GM19239 (cell line): ENCODE results near the gene NFE2L1.

Experiments used
- DNase-seq: peaks from one replicate; pipeline ENCODE4 v3.0.0; 2011; ENCODE audit warnings: low spot score; ENCODE audit not compliant: insufficient read length
- FAIRE-seq: peaks from 2 replicates; lab custom pipeline; 2011; peaks lifted over from hg19 to GRCh38; lab: Jason Lieb, UNC

Gene NFE2L1

DNA sequence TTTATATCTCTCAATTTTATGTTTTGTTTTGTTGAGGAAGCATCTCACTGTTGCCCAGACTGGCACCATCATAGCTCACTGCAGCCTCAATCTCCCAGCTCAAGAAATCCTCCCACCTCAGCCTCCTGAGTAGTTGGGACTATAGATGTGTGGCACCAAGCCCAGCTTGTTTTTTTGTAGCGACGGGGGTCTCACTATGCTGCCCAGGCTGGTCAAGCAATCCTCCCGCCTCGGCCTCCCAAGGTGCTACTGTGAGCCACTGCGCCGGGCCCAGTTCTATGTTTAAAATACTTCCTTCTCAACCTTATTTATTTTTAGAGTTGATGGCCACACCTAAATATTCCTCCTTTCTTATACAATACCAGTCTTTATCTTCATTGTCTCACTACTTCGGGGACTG lies 1.9 kb upstream of the NFE2L1 start:
- DNase-seq (no peak), FAIRE-seq (no peak)

DNA sequence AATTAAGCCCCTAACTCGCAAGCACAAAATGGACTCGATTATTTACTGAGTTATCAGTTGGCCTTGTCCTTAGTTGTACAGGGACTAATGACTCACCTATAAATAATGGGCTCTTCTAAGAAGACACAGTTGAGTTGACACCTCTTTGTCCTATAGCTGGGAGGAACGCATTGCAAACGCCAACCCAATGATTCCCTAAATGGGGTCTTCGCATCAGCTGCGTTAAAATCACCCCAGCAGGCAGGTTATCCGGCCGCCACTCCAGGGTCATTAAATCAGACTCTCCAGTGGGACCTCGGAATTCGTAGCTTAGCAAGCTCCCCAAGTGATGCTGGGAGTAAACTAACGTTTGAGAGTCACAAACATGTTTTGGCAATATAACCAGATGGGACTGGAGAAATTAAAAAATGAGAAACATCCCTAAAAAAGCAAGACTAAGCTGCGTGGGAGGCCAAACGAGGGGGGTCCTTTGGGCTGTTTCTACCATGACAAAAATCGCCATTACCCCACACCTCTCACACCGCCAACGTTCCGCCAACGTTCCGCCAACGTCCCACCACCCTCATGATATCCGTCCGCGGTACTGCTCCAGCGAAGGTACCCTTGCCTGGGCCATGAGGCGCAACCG lies 932 bp upstream of the NFE2L1 start:
- DNase-seq (no peak), FAIRE-seq (no peak)

DNA sequence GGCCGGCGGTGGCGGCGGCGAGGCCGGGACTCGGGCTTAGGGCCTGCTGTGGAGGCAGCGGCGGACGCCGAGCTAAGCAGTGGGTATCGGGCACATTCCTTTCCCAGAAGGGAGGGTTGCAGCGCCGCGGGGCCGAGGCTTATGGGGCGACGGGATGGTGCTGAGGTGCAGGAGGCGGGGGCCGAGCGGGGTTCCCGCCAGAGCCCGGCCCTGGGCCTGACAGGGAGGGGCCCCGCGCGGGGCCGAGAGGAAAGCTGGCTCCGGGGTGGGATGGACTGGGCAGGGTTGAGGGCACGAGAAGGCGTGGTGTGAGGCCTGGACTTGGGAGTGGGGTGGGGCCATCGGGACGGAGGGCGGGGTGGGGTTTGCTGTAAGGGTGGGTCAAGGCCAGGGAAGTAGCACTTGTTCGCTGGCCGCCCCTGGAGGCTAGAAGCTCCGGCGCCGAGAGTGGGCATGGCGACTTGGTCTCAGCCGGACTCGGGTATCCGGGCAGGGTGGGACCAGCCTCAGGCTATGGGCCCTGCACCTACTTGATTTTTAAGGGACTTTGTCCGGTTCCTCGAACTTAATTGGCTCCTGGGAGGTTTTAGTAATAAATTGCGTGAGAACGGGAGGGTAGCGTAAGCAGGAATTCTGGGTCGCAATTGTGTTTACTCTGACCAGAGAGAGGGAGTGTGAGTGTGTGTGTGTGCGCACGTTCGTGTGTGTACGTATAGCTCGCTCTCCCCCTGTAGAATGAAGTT lies 396 bp downstream of the NFE2L1 start:
- FAIRE-seq (peak; percentile 4), DNase-seq (no peak)

DNA sequence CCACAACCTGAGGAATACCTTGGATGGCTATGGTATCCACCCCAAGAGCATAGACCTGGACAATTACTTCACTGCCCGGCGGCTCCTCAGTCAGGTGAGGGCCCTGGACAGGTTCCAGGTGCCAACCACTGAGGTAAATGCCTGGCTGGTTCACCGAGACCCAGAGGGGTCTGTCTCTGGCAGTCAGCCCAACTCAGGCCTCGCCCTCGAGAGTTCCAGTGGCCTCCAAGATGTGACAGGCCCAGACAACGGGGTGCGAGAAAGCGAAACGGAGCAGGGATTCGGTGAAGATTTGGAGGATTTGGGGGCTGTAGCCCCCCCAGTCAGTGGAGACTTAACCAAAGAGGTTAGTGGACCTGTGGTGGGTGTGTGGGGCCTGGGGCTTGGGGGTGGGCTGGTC lies 3.1 kb downstream of the NFE2L1 start:
- no peak for DNase-seq
- no peak for FAIRE-seq

DNA sequence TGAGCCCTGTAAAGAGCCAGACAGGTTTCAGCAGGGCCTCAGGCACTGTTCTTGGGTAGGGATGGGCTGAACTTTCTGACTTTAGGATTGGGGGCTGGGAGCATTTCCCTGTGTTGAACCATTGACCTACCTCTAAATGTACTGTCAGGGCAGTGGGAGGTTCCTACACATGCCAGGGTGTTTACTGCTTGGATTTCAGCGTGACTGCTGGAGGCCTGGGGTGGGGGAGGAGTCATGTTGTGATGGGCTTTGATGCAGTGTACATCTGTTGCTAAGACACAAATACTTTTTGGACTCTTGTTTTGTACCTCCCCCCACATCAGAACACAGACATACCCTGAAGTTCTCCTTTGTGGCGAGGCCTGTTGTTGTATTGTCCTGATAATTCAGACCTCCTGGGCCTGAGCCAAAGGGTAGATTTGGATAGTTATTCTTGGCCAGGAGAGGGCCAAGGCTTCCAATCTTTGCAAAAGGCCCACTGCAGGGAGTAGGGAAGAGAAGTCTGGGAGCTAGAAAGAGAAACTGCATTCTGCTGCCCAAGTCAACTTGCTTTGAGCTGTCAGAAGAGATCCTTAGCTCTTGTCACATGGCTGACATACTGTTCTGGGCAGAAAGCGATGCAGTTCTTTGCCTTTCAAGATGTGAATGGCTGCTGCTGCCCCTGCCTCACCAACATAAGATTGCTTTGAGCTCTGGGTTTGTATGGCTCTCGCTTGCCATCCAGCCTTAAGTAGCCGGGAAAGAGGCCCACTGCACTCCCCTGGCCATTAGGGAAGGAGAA lies 3.7 kb downstream of the NFE2L1 start:
- DNase-seq: no peak
- FAIRE-seq: no peak

DNA sequence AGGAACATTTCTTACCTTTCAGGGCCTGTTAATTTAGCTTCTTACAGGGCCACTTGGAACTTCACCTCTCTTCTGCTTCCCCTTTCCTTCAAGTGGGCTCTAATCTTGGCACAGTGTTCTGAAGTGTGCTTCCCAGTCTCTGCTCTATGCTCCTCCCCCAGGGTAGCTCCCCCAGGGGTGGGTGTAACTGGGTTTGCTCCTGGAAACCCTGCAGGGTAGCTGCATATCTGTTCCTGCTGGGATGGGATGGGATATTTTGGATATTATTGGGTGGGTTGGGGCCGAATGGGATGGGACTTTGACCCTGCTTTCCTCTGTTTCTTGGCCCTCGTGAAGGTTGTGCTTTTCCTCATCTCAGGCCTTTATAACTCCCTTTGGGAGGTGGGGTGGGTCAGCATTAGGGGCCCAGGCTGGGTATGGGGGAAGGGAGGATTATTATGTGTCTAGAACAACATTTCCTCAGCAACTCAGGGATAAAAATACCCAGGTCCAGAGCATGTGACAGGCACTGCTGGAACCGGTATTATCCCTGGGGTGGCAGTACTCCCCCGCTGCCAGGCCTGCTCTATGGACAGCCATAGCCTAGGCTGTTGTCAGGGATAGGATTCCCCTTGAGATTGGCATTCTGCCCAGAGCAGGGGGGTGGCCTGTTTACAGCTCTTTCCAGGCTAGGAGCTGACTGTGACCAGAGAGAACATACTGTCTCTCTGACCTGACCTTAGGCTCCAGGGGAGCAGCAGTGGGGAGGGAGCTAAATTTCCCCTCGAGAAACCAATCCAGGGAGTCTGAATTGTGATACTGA lies 5.0 kb downstream of the NFE2L1 start:
- DNase-seq: no peak
- no peak for FAIRE-seq

DNA sequence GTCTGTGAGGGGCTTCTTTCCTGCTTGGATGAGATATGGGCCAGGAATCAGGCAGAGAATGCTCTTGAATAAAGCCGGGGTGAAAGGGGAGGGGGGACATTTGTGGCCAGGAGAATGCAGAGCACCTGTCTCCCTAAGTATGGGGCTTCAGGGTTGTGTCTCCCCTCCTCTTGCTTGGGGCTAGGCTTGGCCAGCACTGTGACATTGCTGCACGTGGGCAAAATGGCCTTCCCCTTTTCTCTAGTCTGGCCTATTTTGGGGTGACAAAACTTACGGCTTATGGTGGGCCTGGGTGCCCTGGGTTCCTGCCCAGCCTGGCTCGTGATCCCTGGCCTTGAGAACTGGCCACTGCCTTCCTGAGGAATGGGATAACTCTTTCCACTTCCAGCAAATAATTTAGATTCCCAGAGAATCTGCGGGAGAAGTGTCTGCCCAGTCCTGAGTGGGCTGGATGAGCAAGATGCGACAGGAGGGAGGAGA lies 5.6 kb downstream of the NFE2L1 start:
- FAIRE-seq (no peak), DNase-seq (no peak)

DNA sequence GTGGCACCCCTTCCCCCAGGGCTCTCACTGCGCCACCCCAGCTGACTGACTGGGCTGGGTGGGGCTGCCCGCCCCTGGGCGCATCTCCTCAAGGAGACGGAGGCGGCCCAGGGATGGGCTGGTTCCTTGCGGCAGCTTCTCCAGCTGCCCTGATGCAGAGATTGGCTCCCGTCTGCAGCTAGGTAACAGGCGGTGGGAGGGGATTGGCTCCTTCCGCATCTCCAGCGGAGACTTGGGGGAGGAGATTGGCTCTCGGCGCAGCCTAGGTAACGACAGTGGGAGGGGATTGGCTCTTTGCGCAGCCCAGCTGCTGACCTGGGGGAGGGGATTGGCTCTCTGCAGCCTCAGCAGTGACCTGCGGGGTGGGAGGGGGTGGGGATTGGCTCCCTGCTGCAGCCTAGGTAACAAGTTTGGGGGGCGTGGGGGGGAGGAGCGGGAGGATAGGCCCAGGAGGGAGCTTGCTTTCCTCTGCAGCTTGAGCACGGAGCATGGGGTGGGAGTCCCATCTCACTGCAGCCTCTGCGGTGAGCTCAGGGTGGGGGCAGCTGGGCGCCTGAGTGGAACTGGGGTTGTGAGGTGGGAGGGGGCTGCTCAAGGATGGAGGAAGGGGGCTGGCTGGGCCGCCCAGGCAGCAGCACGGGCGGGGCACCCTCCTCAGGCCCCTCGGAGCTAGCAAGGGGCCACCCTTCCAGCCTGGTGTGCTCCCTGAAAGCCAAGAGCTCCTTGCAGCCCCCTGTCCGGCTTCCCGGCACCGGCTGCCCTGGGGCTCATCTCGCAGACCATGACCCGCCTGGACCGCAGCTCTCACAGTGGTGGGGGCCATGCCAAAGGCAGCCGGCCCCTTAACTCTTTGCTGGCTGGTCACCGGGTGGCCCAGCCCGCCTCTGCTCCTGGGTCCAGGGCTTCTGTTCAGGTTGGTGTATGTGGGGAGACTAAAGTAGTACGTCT lies 6.4 kb downstream of the NFE2L1 start:
- no peak for DNase-seq
- no peak for FAIRE-seq

DNA sequence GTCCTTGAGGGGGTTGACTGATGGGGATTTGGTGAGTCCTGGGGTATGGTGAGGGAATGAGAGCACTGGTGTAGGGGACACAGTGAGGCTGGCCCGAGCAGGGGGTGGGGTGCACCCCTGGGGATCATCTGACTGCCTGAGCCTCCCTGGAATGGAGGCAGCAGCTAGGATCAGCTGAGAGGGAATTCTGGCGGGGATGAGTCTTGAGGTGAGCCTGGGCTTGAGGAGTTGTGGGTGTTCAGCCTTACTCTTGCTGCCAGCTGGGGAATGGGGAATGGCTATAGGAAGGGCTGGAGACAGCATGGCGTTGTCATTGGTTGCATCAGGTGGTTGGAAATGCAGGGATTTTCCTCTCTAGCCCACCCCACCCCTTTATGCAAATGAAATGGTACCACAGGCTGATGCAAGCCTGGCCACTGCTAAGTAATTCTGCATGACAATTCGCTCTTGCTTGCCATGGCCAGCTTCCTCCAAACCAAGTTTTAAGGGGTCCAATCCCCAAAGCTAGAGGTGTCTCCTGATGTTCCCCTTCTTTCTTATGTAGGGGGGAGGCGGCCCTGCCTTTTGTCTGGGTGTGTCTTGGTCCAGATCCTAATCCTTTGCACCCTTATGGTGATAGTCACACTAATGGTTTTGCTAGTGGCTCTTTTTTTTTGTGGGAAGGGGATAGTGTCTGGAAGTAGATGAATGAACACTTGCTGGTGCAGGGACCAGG lies 7.5 kb downstream of the NFE2L1 start:
- FAIRE-seq: peak; percentile 92
- no peak for DNase-seq

DNA sequence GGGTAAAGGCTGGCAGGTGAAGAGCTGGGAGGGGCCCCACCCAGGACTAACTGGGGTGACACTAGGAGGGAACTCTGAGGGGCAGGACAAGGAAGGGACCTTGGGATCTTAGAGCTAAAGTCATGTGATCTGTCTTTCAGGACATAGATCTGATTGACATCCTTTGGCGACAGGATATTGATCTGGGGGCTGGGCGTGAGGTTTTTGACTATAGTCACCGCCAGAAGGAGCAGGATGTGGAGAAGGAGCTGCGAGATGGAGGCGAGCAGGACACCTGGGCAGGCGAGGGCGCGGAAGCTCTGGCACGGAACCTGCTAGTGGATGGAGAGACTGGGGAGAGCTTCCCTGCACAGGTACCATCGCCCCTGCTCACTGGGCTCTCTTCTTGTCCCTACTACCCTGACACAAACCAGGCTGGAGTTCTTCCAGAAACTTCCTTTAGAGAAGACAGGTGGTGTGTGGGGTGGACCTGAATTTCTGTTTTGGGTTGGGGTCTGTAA lies 8.1 kb downstream of the NFE2L1 start:
- DNase-seq (no peak), FAIRE-seq (peak; percentile 45)

DNA sequence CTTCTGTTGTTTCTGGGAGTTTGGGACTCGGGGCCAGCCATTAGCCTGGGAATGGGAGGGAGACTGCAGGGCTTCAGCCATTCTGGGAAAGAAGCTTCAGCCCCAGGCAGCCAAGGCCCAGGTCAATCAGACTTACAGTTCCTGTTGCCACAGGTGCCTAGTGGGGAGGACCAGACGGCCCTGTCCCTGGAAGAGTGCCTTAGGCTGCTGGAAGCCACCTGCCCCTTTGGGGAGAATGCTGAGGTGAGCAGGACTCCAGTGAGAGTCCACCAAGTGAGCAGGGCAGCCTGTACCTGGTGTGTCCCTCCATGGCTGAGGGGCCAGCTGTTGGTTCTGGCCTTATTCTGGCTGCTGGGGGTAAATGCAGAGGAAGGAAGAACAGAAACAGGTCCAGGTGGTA lies 8.7 kb downstream of the NFE2L1 start:
- no peak for DNase-seq
- no peak for FAIRE-seq

DNA sequence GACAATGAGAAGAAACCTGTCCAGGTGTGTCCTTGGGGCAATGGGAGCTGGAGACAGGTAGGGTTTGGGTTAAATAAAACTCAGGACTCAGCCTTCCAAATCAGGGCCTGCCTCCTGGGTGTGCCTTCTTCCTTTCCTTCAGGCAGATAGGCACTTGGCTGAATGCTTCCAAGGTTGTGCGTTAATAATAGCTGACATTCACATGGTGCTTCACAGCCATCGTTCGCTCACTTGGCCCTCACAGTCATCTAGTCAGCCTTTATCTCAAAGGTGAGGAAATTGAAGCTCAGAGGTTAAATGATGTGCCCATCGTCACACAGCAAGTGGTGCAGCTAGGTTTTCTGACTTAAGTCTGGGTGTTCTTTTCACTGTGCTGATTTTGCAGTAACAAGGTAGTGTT lies 9.5 kb downstream of the NFE2L1 start:
- no peak for FAIRE-seq
- DNase-seq: no peak

DNA sequence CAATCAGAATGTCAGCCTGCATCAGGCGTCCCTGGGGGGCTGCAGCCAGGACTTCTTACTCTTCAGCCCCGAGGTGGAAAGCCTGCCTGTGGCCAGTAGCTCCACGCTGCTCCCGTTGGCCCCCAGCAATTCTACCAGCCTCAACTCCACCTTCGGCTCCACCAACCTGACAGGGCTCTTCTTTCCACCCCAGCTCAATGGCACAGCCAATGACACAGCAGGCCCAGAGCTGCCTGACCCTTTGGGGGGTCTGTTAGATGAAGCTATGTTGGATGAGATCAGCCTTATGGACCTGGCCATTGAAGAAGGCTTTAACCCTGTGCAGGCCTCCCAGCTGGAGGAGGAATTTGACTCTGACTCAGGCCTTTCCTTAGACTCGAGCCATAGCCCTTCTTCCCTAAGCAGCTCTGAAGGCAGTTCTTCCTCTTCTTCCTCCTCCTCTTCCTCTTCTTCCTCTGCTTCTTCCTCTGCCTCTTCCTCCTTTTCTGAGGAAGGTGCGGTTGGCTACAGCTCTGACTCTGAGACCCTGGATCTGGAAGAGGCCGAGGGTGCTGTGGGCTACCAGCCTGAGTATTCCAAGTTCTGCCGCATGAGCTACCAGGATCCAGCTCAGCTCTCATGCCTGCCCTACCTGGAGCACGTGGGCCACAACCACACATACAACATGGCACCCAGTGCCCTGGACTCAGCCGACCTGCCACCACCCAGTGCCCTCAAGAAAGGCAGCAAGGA lies 10.4 kb downstream of the NFE2L1 start:
- no peak for DNase-seq
- FAIRE-seq: no peak

DNA sequence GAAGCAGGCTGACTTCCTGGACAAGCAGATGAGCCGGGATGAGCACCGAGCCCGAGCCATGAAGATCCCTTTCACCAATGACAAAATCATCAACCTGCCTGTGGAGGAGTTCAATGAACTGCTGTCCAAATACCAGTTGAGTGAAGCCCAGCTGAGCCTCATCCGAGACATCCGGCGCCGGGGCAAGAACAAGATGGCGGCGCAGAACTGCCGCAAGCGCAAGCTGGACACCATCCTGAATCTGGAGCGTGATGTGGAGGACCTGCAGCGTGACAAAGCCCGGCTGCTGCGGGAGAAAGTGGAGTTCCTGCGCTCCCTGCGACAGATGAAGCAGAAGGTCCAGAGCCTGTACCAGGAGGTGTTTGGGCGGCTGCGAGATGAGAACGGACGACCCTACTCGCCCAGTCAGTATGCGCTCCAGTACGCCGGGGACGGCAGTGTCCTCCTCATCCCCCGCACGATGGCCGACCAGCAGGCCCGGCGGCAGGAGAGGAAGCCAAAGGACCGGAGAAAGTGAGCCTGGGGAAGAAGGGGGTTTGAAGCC lies 11.0 kb downstream of the NFE2L1 start:
- DNase-seq (no peak), FAIRE-seq (no peak)

DNA sequence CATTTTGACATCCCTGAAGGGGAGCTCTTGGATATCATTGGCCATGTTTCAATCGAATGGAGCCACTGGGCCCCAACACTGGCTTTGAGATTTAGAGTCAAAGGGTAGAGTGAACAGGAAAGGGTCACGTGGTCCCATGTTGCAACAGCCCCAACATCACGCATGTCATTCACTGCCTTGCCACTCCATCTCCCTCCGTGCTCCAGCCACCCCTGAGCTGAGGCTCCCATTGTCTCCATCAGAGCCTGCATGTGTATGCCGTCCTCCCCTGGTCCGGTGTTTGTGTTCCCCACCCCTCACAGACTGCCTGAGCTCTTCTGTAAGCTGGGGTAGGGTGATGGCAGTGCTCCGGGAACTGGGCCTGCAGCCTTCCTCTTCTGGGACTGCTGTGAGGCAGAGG lies 12.1 kb downstream of the NFE2L1 start:
- no peak for DNase-seq
- FAIRE-seq: no peak

DNA sequence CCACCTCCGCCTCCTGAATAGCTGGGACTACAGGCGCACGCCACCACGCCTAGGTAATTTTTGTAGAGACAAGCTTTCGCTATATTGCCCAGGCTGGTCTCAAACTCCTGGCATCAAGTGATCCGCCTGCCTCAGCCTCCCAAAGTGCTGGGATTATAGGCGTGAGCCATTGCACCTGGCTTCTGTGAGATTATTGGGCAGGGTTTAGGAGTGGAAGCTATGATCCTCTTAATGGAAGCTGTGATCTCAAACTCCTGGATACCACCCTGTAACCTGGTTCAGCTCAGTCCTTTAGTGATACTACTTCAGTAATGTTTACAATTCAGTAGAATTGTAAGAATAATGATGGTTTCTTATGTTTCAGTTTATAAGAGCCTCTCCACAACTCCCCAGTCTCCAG lies 14.1 kb downstream of the NFE2L1 start:
- no peak for DNase-seq
- no peak for FAIRE-seq

DNA sequence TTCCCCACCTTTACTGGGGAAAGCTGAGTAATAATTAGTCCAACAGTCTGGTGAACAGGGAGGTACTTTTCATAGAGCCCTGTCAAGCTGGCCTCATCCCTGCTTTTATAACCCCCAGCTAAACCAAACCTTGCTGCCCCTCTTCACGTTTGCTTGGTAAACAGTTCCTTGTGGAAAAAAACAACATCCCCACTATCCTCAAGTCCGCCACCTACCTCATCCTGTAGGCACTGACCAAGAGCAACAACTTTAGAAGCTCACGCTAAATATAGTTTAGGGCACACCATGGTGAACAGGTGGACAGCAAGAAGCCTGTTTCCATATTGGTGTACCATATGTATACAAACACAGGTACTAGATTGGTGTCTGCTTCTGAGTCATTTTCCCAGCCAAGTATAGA lies 16.5 kb downstream of the NFE2L1 start:
- DNase-seq: no peak
- no peak for FAIRE-seq

DNA sequence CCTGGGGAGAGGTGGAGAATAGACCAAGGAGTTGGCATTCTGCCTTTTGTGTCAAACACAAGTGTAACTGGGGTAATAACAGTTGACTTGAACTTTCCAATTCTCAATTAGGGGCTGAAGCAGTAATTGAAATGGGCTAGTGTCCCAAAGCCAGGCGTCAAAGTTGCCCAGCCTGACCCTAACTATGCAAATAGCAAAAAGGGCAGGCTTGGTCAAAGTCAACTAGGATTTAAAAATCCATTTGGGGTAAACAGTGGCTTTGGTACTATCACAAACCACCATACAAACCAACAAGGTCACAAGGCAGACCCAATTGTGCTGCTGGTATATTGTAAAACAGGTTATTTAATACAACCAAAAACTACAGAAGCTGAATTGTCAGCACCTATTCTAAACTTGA lies 18.0 kb downstream of the NFE2L1 start:
- FAIRE-seq: no peak
- DNase-seq: no peak
